LNCAP (cell line): ENCODE measurements around the gene PARD3B.

Experiments used
- CTCF ChIP-seq: fragments of 450-650 bp; IDR thresholded peaks from 2 replicates; pipeline ENCODE4 v1.5.1; 2017; ENCODE audit warnings: mild to moderate bottlenecking

The PARD3B gene

GRCh38 chr2:204900487-204900886, 355.2 kb downstream of the PARD3B start:
- no peak for TF ChIP-seq CTCF

- no peak for TF ChIP-seq CTCF
Measured at GRCh38 chr2:204900910-204901309, 355.6 kb downstream of the PARD3B start.

DNA sequence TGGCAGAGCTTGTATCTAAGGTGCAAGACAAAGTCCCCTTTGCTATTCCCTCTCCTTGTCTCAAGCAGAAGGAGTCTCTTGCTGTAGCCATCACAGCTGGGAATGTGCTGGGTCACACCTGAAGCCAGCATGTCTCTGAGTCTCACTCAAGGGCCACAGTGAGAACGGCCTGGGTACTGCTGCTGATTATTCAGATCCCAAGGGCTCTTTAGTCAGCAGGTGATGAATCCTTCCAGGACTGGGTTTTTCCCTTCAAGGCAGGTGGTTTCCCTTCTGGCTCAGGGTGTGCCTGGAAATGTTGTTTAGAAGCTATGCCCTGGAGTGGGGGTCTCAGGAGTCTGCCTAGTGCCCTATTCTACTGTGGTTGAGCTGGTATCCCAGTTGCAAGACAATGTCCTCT, 356.3 kb downstream of the PARD3B start:
- no peak for TF ChIP-seq CTCF

DNA sequence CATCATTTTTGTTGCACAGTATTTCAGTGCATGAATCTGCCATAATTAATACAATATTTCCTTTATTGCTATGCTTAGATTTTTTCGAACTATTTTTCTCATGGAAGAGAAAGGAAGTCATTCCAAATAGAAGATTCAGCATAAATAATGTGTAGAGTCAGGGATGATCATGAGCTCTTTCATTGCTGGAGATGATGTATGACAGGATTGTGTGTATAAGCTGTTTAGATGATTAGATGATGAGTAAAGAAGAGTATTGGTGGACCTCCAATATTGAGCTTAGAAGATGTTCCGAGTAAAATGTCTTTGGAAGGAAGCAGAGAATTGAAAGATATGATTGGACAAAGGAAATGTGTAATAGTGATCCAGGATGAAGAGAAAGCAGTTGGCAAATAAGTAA, 364.5 kb downstream of the PARD3B start:
- no peak for TF ChIP-seq CTCF

DNA sequence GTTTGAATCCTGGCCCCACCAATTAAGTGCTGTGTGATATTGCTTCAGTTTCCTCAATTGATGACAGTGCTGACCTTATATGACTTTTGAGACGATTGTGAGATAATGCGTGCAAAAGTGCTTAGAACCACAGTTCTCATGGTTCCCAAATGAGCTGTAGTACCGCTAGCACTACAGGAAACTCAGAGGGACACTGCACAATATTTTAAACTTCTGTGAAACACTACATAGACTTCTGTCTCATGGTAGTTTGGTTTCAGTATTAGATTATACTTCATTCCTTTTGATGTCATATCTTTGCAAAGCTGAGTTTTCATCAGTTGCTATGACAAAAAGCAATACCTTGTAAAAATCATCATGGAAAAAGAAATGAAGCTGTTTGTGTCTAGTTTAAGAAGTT, 368.0 kb downstream of the PARD3B start:
- no peak for TF ChIP-seq CTCF

- no peak for TF ChIP-seq CTCF
Measured at GRCh38 chr2:204913854-204914464, 368.7 kb downstream of the PARD3B start.

GRCh38 chr2:204914708-204915107, 369.4 kb downstream of the PARD3B start:
- TF ChIP-seq CTCF: no peak
